Dedifferentiated amniotic fluid mesenchymal stem cell (primary cell): ENCODE measurements around the gene POMC.
"Not testable (repeated sequence)": the region's sequence is repeated elsewhere in the genome, so short reads cannot be mapped to it uniquely, and the experiment has no call there.

ENCODE experiments used
- DNase-seq: peaks from one replicate; pipeline ENCODE4 v3.0.0-alpha.2; 2016; ENCODE audit errors: extremely low spot score

Gene POMC

GRCh38 chr2:25132693-25133092 is 35.7 kb downstream of the POMC start:
- DNase-seq, result no peak

- DNase-seq, result no peak
Measured at GRCh38 chr2:25132299-25132635, 36.1 kb downstream of the POMC start.

GRCh38 chr2:25131567-25132298 is 36.6 kb downstream of the POMC start:
- DNase-seq, result no peak

- DNase-seq, result no peak
Measured at GRCh38 chr2:25131253-25131566, 37.2 kb downstream of the POMC start.

GRCh38 chr2:25129901-25130520 is 38.4 kb downstream of the POMC start:
- DNase-seq, result no peak

- DNase-seq, result no peak
Measured at GRCh38 chr2:25127646-25128045, 40.7 kb downstream of the POMC start.

GRCh38 chr2:25127071-25127470 is 41.3 kb downstream of the POMC start:
- DNase-seq, result not testable (repeated sequence)

GRCh38 chr2:25125976-25126375 is 42.4 kb downstream of the POMC start:
- DNase-seq, result no peak

GRCh38 chr2:25125189-25125588 is 43.2 kb downstream of the POMC start:
- no peak for DNase-seq

- DNase-seq, result no peak
Measured at GRCh38 chr2:25123682-25124081, 44.7 kb downstream of the POMC start.

- no peak for DNase-seq
Measured at GRCh38 chr2:25122367-25122766, 46.0 kb downstream of the POMC start.

GRCh38 chr2:25119263-25119662 is 49.1 kb downstream of the POMC start:
- DNase-seq, result no peak

- no peak for DNase-seq
Measured at GRCh38 chr2:25116956-25117355, 51.4 kb downstream of the POMC start.

GRCh38 chr2:25115902-25116301 is 52.5 kb downstream of the POMC start:
- DNase-seq, result no peak

- no peak for DNase-seq
Measured at GRCh38 chr2:25115249-25115883, 53.0 kb downstream of the POMC start.

GRCh38 chr2:25112113-25112512 is 56.3 kb downstream of the POMC start:
- no peak for DNase-seq
